Muscle of leg (tissue), 11 donors: ENCODE results near the gene LRP6. TPM values are rescaled to one million over a fixed set of nuclear protein-coding genes. Genes with fewer than 3 reads are reported as not detected.
"Not testable (repeated sequence)": the region's sequence is repeated elsewhere in the genome, so short reads cannot be mapped to it uniquely, and the experiment has no call there.

ENCODE experiments used
- DNase-seq: peaks from one replicate; pipeline ENCODE4 v3.0.0; 2013
- H3K27ac ChIP-seq: one replicate; pipeline ENCODE4 v1.5.1; 2013; ENCODE audit warnings: mild to moderate bottlenecking, low read length, control low read depth
- H3K27me3 ChIP-seq: one replicate; pipeline ENCODE4 v1.6.1; 2013; ENCODE audit warnings: low read length; ENCODE audit not compliant: control insufficient read depth, insufficient read depth
- H3K36me3 ChIP-seq: one replicate; pipeline ENCODE4 v1.6.1; 2013; ENCODE audit warnings: low read length; ENCODE audit not compliant: control insufficient read depth, insufficient read depth
- H3K4me1 ChIP-seq: one replicate; pipeline ENCODE4 v1.6.1; 2013; ENCODE audit warnings: low read length; ENCODE audit not compliant: control insufficient read depth, insufficient read depth
- H3K4me3 ChIP-seq: one replicate; pipeline ENCODE4 v1.5.1; 2013; ENCODE audit warnings: low read length, control low read depth
- H3K9me3 ChIP-seq: replicated peaks from 2 replicates; pipeline ENCODE4 v1.6.1; 2013; ENCODE audit warnings: low read depth, low read length; ENCODE audit not compliant: control insufficient read depth
- WGBS: methylation state at CpG from one replicate; pipeline ENCODE4 v1.1.5; 2013; ENCODE audit warnings: missing lambda C conversion rate; ENCODE audit not compliant: insufficient coverage; 5-methylcytosine and 5-hydroxymethylcytosine counted together
- polyA plus RNA-seq, 8 donors: library from polyadenylated mRNA; unstranded; fragments of 120-200 nt; gene quantifications; one replicate each; pipeline versions ENCODE4 v1.2.1 to v1.2.3, GENCODE V29; 2013; ENCODE audit warnings: inconsistent platforms in 1 of 8, low replicate concordance in 1 of 8; ENCODE audit not compliant: insufficient read length in 8 of 8, insufficient read depth in 1 of 8
- total RNA-seq: library from RNA; stranded (reverse); fragments of 120-200 nt; gene quantifications from one replicate; pipeline ENCODE4 v1.2.4, GENCODE V29; 2013

LRP6 gene
- total and polyA plus RNA-seq, 9 donors: 18.8 to 43.4 (median 35.7) TPM

GRCh38 chr12:12267742-12268200 is 927 bp upstream of the LRP6 start:
- DNase-seq: no peak
- Histone ChIP-seq H3K27ac (peak overlapping the region; percentile 74), H3K27me3 (no peaks in the 10 kb centered on the region), H3K4me1 (peaks cover 8% of the 10 kb centered on the region), H3K36me3 (no peaks in the 10 kb centered on the region), H3K4me3 (peak overlapping the region; percentile 94), H3K9me3 (no peaks in the 10 kb centered on the region)
- 33% methylated on average over 3 of the region's 6 CpGs for WGBS

GRCh38 chr12:12266389-12266872 is 413 bp downstream of the LRP6 start:
- H3K4me1 ChIP-seq: peaks cover 8% of the 10 kb centered on the region
- H3K9me3 ChIP-seq: no peaks in the 10 kb centered on the region
- peak overlapping the region; percentile 100 for H3K27ac ChIP-seq
- no peaks in the 10 kb centered on the region for H3K27me3 ChIP-seq
- no peaks in the 10 kb centered on the region for H3K36me3 ChIP-seq
- WGBS: 1% methylated on average over 18 of the region's 27 CpGs
- H3K4me3 ChIP-seq: peak overlapping the region; percentile 94
- DNase-seq: no peak

- Histone ChIP-seq H3K27me3 (no peaks in the 10 kb centered on the region), H3K36me3 (no peaks in the 10 kb centered on the region), H3K9me3 (no peaks in the 10 kb centered on the region), H3K27ac (peak overlapping the region; percentile 100), H3K4me1 (peaks cover 8% of the 10 kb centered on the region), H3K4me3 (peak overlapping the region; percentile 94)
- WGBS: 3% methylated on average over 10 of the region's 25 CpGs
- DNase-seq: peak; percentile 61
These were observed 1.1 kb downstream of the LRP6 start for GRCh38 chr12:12265571-12266388.

- H3K27me3 ChIP-seq: no peaks in the 10 kb centered on the region
- no peak for DNase-seq
- peaks cover 8% of the 10 kb centered on the region for H3K4me1 ChIP-seq
- WGBS: no CpG with 5 or more reads among the region's 3 CpGs
- H3K27ac ChIP-seq: peak overlapping the region; percentile 100
- H3K4me3 ChIP-seq: peak overlapping the region; percentile 94
- H3K9me3 ChIP-seq: no peaks in the 10 kb centered on the region
- H3K36me3 ChIP-seq: no peaks in the 10 kb centered on the region
These were observed 1.8 kb downstream of the LRP6 start for GRCh38 chr12:12265035-12265434.

- DNase-seq: no peak
- no CpG with 5 or more reads among the region's 2 CpGs for WGBS
- no peaks in the 10 kb centered on the region for H3K9me3 ChIP-seq
- H3K4me1 ChIP-seq: peaks cover 8% of the 10 kb centered on the region
- no peaks in the 10 kb centered on the region for H3K27me3 ChIP-seq
- no peak overlapping the region for H3K4me3 ChIP-seq
- no peaks in the 10 kb centered on the region for H3K36me3 ChIP-seq
- no peak overlapping the region for H3K27ac ChIP-seq
These were observed 2.9 kb downstream of the LRP6 start for GRCh38 chr12:12263909-12264308.

- not testable (repeated sequence) for H3K27me3 ChIP-seq, DNase-seq, H3K36me3 ChIP-seq, H3K27ac ChIP-seq, H3K4me1 ChIP-seq, H3K4me3 ChIP-seq, H3K9me3 ChIP-seq
- 90% methylated on average over 5 of the region's 6 CpGs for WGBS
These were observed 10.5 kb downstream of the LRP6 start for GRCh38 chr12:12256291-12256757.

- WGBS: 75% methylated on average over 2 of the region's 2 CpGs
- Histone ChIP-seq H3K27me3 (no peaks in the 10 kb centered on the region), H3K9me3 (no peaks in the 10 kb centered on the region), H3K36me3 (no peaks in the 10 kb centered on the region), H3K4me3 (no peak overlapping the region), H3K27ac (no peak overlapping the region), H3K4me1 (no peaks in the 10 kb centered on the region)
- DNase-seq: no peak
These were observed 12.3 kb downstream of the LRP6 start for GRCh38 chr12:12254553-12254952.

- H3K36me3 ChIP-seq: no peaks in the 10 kb centered on the region
- 100% methylated on average over 1 of the region's 4 CpGs for WGBS
- no peak overlapping the region for H3K4me3 ChIP-seq
- no peak overlapping the region for H3K27ac ChIP-seq
- H3K4me1 ChIP-seq: no peaks in the 10 kb centered on the region
- no peak for DNase-seq
- no peaks in the 10 kb centered on the region for H3K27me3 ChIP-seq
- H3K9me3 ChIP-seq: no peaks in the 10 kb centered on the region
These were observed 17.4 kb downstream of the LRP6 start for GRCh38 chr12:12249216-12250050.

- H3K27me3 ChIP-seq: no peaks in the 10 kb centered on the region
- H3K4me3 ChIP-seq: no peak overlapping the region
- DNase-seq: no peak
- no peaks in the 10 kb centered on the region for H3K4me1 ChIP-seq
- no peaks in the 10 kb centered on the region for H3K9me3 ChIP-seq
- no peak overlapping the region for H3K27ac ChIP-seq
- H3K36me3 ChIP-seq: peaks cover 4% of the 10 kb centered on the region
These were observed 19.3 kb downstream of the LRP6 start for GRCh38 chr12:12247584-12247983.

- Histone ChIP-seq H3K27me3 (no peaks in the 10 kb centered on the region), H3K27ac (no peak overlapping the region), H3K9me3 (no peaks in the 10 kb centered on the region), H3K4me1 (peaks cover 2% of the 10 kb centered on the region), H3K36me3 (peaks cover 4% of the 10 kb centered on the region), H3K4me3 (no peak overlapping the region)
- 97% methylated on average over 4 of the region's 12 CpGs for WGBS
- no peak for DNase-seq
These were observed 22.5 kb downstream of the LRP6 start for GRCh38 chr12:12244341-12244740.
